Stimulated activated CD4-positive, alpha-beta T cell treated with anti-CD3 and anti-CD28 coated beads, Interleukin-1b, Interleukin-23, amount 100 ng/mL, for 1 hour (primary cell): ENCODE results near the gene NLGN1.

Source experiments
- DNase-seq, 2 donors: peaks; one replicate each; pipeline ENCODE4 v3.0.0-alpha.2; 2020; ENCODE audit warnings: low read depth in 2 of 2

The NLGN1 gene

DNA sequence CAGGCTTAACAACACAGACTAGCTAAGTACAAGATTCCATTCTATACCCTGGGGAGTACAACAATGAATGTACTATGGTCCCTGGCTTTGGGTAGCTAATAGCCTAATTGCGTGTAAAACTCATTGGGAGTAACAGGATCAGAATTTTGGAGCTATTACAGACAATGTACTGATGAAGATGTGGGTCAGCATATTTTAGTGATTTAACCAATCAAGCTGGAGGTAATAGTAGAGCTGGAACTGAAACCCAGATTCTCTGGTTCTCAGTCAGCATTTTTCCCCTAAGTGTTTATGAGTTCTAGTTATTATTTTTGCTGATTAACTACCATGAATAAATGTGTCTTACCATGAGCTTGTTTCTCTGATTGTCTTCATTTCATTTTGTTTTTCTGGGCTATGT is 578.7 kb downstream of the NLGN1 start:
- DNase-seq = no peak

GRCh38 chr3:173977747-173978146 is 580.2 kb downstream of the NLGN1 start:
- DNase-seq = no peak

DNA sequence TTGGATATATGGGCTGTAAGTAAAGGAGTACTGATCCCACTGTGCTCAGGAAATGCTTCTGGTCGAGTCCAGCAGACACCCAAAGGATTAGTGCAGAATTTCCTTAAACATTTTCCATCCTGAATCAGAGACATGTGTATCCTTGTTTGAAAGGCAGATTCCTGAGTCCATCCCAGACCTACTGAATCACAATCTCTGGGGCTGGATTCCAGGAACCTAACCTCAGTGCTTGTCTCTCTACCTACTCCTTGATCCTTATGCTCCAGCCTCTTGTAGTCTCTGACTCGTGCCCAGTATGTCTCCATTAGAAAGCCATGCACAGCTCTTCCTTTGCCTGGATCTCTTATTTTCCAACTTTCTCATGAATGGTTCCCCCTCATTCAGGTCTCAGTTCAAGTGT is 585.8 kb downstream of the NLGN1 start:
- DNase-seq = no peak

DNA sequence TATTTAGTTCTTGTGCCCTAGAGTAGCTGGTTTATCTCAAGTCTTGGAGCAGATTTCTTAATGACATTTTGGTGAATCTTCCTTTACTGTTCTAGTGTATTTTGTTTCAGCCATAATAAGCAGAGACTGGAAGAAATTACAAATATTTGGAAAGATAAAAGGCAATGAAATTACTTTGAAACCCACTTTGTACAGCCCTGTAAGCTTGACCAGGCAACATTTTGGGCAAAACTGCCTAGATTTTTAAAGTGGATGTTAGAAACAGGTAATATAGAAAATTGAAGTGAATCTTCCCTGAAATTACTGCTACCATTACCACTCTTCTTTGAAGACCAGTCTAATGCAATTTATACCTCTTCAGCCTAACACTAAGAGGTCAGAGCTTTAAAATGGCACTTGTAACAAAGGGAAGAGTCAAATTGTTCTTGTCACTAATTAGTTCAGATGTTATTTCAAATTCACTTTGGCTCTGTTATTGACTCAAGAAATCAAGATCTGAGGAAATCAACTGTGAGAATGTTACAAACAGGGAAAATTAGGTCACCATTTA is 589.4 kb downstream of the NLGN1 start:
- DNase-seq = no peak

DNA sequence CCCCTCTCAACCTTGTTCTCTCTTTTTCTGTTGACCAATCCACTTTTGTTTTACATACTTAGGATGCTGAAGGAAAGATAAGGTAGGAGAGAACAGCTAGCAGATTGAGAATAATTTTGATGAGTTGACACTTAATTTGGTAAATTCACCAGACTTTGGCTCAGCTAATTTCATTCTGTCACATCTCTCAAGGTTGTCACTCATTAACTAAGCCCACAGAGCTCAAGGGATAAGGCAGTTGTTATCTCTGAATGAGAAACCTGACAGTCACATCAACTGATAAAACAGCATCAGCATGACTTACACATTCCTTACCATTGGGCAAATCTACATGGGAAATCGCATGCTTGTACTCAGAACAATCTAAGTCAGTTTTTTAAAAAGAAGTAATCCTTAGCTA is 591.4 kb downstream of the NLGN1 start:
- DNase-seq = no peak

DNA sequence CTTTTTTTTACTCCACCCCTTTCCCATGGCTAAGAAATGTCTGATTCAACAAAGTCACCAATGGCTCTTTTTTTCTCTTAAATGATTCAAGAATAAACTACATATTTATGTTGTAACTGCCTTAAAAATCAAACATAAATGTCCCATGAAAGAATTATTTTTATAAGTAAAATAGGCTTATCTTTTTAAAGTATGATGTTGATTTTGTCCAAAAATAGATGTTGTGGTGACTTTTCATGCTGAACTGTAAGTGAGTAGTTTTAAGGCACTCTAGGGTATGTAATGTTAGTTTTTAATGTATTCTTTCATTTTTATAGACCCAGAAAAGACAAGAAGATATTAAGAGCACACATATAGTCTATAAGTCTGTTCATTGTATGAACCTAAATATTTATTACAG is 594.9 kb downstream of the NLGN1 start:
- no peak for DNase-seq

- no peak for DNase-seq
Measured at GRCh38 chr3:173993299-173993698, 595.8 kb downstream of the NLGN1 start.

DNA sequence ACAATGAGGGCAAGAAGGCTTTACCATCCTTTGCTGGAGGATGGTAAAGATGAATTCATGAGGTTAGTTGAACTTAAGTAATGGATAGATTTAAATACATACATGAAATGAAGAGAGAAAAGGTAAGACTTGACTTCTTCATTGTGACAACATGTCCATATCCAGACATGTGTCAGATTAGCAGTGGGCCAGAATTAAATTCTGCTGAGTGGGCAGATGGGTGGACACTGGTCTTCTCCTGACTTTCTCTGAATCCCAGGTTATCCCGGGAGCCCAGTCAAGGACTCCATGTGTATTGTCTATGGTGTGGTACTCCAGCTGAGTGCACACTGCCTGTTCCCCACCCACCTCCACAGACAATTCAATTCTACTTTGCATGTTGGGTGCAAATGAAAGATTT is 603.1 kb downstream of the NLGN1 start:
- DNase-seq = no peak

- DNase-seq = no peak
Measured at GRCh38 chr3:174002543-174002942, 605.0 kb downstream of the NLGN1 start.

DNA sequence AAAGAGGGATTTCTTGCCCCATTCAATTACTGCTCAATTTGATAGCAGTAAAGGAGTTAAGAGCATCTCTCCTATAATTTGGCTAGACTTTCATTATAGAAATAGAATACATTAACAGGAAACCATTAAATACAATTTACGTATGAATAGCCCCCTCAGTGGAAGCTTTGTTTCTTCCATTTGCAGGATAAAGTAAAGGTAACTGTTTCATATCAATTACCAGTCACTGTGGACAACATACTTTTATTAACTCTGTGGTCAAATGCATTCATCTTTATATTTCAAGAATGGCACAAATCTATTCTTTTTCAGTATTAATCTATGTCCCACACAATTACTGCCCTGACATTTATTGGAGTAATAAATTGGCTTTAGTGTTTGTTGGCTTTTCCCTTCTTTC is 613.4 kb downstream of the NLGN1 start:
- no peak for DNase-seq

DNA sequence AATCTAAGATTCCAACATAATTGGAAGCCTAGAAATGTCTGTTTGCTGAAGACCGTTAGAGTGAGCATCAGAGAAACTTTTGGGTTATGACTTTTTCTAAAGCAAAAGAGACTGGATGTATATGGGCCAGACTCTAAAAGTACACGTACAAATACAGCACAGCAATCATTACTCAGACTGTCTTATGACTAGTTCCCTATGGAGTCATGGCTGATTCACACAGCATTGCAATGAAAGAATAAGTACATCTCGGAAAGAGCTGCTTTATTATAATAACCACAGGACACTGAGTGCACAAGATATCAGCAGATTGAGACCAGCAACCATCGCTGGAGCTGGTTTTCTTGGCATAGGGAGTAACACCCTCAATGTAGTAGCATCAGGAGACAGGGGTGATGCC is 618.6 kb downstream of the NLGN1 start:
- DNase-seq = no peak

DNA sequence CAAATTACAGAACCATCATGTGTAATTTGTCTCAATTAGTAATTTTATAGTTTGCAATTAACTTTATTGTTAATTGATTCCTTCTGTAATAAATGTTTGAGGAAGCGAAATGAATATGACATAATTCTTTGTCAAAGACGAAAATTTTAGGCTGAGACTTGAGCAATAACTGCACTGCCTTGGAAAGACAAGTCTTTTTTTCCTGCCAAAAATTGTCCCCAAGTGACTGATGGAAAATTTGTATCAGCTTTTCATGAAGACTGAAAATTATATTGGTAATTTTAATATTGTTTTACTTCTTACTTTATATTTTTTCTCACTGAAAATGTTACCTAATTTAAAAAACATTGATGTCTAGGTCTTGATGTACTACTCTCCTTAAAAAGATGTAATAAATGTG is 622.6 kb downstream of the NLGN1 start:
- DNase-seq = no peak

DNA sequence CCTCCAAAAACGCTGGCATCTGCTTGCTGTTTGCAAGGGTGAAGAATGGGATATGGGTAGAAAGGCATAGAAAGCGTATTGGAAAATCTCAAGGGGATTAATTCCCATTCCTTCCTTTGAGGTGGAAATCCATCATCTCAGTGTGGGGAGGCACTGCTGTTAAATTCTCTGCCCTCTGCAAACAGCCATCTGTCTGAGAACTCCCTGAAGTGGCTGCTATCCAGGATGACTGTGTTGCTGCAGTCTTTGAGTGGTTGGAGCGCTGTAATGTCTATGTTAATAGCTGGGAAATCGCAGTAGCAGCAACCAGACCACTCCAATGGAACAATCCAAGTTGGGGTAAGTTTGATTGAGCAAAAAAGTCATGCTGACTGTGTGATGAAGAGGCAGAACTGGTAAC is 625.9 kb downstream of the NLGN1 start:
- DNase-seq = no peak

DNA sequence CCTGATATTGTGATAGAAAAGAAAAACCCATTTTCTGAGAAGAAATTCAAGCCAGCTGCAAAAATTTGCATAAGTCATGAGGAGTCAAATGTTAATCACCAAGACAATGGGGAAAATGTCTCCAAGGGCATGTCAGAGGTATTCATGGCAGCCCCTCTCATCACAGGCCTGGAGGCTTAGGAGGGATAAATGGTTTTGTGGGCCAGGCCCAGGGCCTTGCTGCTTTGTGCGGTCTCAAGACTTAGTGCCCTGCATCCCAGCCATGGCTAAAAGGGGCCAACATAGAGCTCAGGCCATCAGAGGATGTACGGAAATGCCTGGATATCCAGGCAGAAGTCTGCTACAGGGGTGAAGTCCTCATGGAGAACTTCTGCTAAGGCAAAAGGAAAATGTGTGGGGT is 631.1 kb downstream of the NLGN1 start:
- DNase-seq = no peak

GRCh38 chr3:174035328-174035886 is 637.9 kb downstream of the NLGN1 start:
- no peak for DNase-seq

DNA sequence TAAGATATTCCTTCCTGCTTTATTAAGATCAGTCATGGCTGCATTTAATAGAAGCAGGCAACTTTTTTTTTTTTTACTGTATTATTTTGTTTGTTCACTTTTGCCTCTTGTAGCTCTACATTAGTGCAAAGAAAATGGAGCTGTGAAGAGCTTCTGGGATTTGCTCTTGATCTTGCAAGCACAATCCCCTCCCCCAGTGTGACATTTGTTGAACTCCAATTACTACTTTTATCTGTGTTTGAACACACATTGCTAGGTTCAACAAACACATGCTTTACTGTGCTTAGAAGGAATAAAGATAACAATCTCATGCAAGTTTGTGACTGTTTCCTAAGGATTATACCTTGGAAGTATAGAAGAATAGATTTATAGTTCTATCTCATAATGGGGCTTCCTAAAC is 648.8 kb downstream of the NLGN1 start:
- DNase-seq = no peak

- no peak for DNase-seq
Measured at GRCh38 chr3:174049472-174049871, 651.9 kb downstream of the NLGN1 start.

GRCh38 chr3:174051191-174051590 is 653.6 kb downstream of the NLGN1 start:
- DNase-seq = no peak

- DNase-seq = no peak
Measured at GRCh38 chr3:174058804-174059203, 661.3 kb downstream of the NLGN1 start.

GRCh38 chr3:174060431-174060830 is 662.9 kb downstream of the NLGN1 start:
- DNase-seq = no peak

DNA sequence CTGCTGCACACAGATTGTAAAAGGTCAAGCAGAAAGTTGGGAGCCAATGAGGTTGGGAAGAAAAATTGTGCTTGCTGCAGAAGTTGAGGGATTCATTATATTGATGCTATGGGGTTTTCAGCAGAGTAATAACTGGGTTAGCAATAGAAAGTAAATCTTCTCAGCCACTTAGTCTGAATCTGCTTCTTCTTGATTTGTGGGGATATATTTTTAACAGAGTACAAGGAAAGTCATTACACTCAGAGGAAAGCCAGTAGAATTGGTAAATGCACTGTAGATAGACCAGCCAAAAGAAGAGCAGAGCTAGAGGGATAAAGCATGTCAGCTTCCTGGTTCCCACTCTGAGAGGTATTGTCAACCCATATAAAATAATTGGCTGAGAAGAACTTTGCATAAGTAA is 663.6 kb downstream of the NLGN1 start:
- no peak for DNase-seq

- DNase-seq = no peak
Measured at GRCh38 chr3:174061731-174062130, 664.2 kb downstream of the NLGN1 start.

DNA sequence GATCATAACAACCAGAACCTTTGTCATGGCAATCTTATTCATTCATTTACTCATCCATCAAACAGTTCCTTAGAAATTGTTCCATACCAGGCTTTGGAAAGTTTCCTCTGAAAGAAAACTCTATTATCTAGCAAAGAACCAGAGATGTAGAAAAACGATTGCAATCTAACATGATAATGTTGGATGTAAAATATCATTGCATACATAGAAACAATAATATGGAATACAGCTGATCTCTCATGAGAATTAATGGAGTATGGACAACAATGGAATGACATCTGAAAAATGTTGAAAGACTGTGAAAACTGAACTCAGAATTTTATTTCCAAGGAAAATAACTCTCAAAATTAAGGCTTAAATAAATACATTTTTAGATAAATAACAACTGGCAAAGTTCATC is 665.4 kb downstream of the NLGN1 start:
- DNase-seq = no peak

- no peak for DNase-seq
Measured at GRCh38 chr3:174068035-174068434, 670.5 kb downstream of the NLGN1 start.
